Measurements from ENCODE around the gene ANKRD17. TPM values are rescaled to one million over a fixed set of nuclear protein-coding genes. Genes with fewer than 3 reads are reported as not detected.
A peak's percentile ranks its signal among the peaks of the same experiment; 100 is the strongest.

The ANKRD17 gene
- total RNA-seq, 1 experiment from 2014 or later: 32.2 TPM

DNA sequence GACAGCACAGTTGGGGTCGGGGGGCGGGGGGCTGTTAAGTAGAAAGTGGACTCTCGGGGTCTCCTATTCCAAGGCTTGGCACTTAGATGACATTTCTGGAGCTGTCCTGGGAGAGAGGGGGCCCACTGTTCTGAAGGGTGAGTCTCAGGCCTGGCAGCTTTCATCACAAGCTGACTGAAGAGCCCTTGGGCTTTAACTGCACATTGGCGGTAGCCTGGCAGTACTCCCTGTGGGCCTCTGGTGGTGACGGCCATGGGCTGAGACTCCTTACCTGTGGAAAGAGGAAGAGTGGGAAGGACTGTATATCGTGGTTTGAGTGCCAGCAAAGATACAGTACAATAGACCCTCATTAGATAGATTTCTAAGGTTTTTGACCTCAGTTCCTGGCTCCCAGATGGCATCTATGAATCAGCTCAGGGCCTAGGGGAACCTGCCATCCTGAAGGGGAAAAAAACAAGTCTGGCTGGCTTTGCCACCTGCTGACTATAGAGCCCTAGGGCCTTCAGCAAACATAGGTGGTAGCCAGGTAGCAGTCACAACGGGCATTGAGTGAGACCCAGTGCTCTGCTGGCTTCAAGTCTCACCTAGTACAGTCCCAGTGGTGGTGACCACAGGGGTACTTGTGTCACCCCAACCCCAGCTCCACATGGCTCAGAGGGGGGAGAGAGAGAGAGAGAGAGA lies 87.9 kb downstream of the ANKRD17 start:
- no peak for DNase-seq (ENCODE audit: low read depth, low spot score)
- in situ Hi-C loops (cut with HindIII; ENCODE audit: low pct_unique_long_range_greater_than_20kb, low sequenced_read_pairs): no loop called here

DNA sequence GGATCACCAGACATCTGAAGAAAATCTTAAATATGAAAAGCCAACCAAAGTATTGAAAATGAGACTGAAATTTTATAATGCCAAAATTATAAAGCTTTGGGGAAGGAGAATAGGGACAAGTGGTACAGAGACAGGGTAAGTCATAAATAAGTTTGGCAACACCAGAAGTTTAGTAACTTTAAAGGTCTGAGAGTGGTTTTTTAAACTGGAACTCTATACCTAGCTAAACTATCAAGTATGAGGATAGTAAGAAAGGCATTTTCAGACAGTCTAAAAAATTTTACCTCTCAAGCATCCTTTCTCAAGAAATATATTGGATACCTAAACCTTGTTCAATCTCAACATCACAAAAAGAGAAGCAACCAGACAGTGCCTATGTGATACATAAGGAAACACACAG lies 92.4 kb downstream of the ANKRD17 start:
- no peak for DNase-seq (ENCODE audit: low read depth, low spot score)
- in situ Hi-C loops (cut with HindIII; ENCODE audit: low pct_unique_long_range_greater_than_20kb, low sequenced_read_pairs): no loop called here

DNA sequence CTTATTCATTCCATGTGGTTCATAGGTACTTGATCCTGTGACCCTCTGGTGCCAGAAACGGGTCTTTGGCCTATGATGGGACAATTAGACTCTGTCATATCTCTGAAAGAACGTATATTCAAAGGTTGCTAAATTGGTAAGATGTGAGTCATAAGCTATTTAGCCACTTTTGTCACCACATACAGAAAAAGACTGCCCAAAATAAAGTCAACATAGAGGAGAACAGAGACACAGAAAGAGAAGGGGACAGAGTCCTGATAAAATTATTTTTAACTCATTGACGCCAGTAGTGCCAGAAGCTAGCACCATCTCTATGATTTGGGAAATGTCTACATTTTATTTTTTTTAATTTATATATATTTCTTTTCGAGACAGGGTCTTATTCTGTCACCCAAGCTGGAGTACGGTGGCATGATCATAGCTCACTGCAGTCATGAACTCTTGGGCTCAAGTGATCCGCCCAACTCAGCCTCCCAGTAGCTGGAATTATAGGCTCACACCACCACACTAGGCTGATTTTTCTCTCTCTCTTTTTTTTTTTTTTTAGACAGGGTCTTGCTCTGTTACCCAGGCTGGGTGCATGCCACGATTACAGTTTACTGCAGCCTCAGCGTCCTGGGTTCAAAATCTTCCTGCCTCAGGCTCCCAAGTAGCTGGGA lies 96.9 kb downstream of the ANKRD17 start:
- DNase-seq (ENCODE audit: low read depth, low spot score): no peak
- in situ Hi-C loops (cut with HindIII; ENCODE audit: low pct_unique_long_range_greater_than_20kb, low sequenced_read_pairs): no loop called here

DNA sequence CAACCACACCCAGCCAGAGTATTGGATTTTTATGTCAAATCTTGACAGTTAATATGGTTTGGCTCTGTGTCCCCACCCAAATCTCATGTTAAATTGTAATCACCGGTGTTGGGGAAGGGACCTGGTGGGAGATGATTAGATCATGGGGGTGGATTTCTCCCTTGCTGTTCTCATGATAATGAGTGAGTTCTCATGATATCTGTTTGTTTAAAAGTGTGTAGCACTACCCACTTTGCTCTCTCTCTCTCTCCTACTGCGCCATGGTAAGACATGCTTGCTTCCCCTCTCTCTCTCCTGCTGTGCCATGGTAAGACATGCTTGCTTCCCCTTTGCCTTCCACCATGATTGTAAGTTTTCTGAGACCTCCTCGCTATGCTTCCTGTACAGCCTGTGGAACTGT lies 102.2 kb downstream of the ANKRD17 start:
- in situ Hi-C loops (cut with HindIII; ENCODE audit: low pct_unique_long_range_greater_than_20kb, low sequenced_read_pairs): no loop called here

DNA sequence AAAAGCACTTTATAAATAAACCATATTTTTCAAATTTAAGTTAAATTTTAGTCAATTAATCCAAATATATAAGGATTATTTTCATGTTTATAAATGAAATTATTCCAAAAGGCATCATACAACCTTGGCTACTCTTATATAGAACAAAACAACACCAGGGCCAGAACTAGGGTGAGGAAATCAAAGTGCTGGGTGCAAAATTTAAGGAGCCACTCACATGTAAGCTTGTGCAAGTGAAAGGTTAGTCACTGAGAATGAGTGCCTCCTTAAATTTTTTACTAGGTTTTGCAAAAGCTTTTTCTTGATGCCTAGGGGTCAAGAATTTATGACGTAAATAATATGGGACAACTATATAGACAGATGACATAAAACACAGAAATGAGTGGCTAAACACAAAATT lies 105.7 kb downstream of the ANKRD17 start:
- DNase-seq (ENCODE audit: low read depth, low spot score): peak; percentile 1
- in situ Hi-C loops (cut with HindIII; ENCODE audit: low pct_unique_long_range_greater_than_20kb, low sequenced_read_pairs): no loop called here

More for the DNA sequence above, 102.2 kb downstream of the ANKRD17 start:
- DNase-seq (ENCODE audit: low read depth, low spot score): no peak

DNA sequence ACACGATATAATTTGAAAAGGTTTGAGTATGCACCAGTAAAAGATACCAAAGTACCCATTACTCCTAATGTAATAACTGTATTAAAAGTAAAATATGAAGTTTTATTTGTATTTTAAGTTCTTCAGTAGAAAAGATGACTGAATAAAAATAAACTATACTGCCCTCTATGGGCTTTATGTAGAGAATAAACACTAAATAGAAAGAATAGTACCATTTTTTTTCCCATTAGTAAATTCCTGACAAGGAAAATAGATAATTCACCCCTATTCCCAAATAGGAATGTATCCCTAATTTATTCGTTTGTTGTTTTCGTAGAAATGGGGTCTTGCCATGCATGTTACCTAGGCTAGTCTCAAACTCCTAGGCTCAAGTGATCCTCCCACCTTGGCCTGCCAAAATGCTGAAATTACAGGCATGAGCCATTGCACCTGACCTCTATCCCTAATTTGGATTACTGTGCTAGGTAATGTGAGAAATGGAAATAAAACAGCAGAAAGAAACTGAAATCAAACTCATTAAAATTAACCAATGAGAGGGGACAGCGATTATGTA lies 115.5 kb downstream of the ANKRD17 start:
- peak; percentile 7 for DNase-seq (ENCODE audit: low read depth, low spot score)
- in situ Hi-C loops (cut with HindIII; ENCODE audit: low pct_unique_long_range_greater_than_20kb, low sequenced_read_pairs): no loop called here

DNA sequence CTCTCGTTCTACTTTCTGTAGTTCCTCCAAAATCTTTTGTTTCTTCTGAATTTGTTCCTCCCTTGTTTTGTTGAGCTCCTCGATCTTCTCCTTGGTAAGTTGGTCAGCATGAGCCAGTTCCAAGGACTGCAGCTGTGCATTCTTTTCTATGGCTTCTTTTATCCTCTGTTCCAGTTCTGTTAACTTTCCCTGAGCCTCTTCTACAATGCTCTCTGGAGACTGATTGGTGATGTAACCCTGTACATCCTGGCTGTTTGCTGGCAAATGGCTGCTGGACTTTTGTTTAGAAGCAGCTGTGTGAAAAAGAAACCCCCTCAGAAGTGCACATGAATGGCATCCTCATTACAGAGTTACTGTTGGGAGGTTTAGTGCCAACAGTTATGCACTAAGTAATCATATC lies 118.6 kb downstream of the ANKRD17 start:
- in situ Hi-C loops (cut with HindIII; ENCODE audit: low pct_unique_long_range_greater_than_20kb, low sequenced_read_pairs): no loop called here
- DNase-seq (ENCODE audit: low read depth, low spot score): no peak

DNA sequence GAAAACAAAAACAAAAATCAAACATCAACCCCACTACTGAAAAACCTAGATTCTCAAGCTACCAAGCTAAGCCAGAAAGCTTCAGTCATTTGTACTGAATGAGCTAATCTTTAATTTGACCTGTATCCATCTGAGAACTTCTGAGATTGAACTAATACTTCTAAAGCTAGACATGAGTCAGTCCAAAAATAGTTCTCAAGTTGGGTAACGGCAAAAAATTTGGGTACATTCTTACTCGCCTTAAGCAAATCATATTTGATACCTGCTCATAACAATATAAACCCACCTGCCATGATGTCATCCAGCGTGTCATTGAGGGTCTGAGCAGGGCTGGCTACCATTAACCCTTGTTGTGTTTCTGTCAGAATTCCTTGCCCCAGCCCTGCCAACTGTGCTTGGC lies 119.4 kb downstream of the ANKRD17 start:
- in situ Hi-C loops (cut with HindIII; ENCODE audit: low pct_unique_long_range_greater_than_20kb, low sequenced_read_pairs): no loop called here
- no peak for DNase-seq (ENCODE audit: low read depth, low spot score)

DNA sequence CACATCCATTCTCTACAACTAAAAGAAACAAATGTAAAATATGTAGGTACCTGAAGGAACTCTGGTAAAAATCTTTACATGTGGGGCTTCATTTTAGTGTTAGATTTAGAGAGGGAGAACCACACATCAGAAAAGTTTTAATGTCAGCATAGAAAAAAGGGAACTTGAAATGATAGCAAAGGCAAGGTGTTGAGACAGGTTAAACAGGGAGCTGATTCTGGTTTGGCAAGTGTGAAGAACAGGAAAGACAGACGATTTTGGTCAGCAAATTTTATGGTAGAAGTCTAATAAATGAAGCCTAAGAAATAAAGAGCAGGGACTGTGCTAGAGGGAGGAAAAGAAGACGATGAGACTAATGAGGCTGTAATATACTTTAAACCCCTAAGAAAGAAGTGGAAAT lies 121.5 kb downstream of the ANKRD17 start:
- in situ Hi-C loops (cut with HindIII; ENCODE audit: low pct_unique_long_range_greater_than_20kb, low sequenced_read_pairs): no loop called here
- DNase-seq (ENCODE audit: low read depth, low spot score): no peak

DNA sequence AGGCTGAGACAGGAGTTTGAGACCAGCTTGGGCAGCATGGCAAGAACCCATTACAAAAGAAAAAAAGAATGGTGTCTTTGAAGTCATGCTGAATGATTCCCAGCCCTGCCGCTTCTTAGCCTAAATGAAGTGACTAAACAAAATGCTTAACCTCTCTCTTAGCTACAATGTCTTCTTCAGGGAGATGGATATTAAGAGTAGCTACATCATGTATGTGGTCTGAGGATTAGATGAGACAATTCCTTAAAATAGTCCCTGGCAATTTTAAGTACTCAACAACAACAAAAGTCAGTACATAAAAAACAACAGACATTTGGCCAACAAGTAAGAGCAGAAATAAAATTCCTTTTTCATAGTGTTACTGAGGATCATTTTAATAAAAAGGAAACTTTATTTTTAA lies 124.8 kb downstream of the ANKRD17 start:
- in situ Hi-C loops (cut with HindIII; ENCODE audit: low pct_unique_long_range_greater_than_20kb, low sequenced_read_pairs): no loop called here
- no peak for DNase-seq (ENCODE audit: low read depth, low spot score)

DNA sequence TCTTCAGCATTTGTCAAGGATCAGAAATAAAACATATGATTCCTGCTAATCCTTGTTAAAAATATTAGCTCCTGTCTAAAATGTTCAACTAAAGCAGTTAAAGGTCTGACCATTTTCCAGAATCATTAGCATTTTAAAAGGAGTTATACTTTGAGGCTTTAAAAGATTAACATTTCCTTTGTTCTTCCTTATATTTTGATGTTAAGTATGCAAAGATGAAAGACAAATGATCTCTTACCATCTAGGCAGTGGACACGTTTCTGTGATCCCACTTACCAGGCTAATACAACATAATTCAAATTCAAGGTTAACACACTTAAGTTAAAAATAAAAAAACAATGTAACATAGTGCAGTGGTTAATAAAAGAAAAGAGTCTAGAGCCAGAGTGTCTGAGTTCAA lies 127.3 kb downstream of the ANKRD17 start:
- DNase-seq (ENCODE audit: low read depth, low spot score): no peak
- in situ Hi-C loops (cut with HindIII; ENCODE audit: low pct_unique_long_range_greater_than_20kb, low sequenced_read_pairs): no loop called here

DNA sequence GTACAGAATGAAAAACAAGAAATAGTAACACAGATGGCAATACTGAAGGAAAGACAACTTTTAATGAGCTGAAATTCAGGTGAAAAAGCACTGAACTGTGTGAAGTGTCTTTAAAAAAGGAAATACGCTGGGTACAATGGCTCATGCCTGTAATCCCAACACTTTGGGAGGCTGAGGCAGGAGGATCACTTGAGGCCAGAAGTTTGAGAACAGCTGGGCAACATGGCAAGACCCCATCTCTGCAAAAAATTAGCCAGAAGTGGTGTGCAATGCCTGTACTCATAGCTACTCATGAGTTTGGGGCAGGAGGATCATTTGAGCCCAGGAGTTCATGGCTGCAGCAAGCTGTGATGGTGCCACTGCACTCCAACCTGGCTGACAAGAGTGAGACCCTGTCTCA lies 129.3 kb downstream of the ANKRD17 start:
- in situ Hi-C loops (cut with HindIII; ENCODE audit: low pct_unique_long_range_greater_than_20kb, low sequenced_read_pairs): no loop called here
- no peak for DNase-seq (ENCODE audit: low read depth, low spot score)

DNA sequence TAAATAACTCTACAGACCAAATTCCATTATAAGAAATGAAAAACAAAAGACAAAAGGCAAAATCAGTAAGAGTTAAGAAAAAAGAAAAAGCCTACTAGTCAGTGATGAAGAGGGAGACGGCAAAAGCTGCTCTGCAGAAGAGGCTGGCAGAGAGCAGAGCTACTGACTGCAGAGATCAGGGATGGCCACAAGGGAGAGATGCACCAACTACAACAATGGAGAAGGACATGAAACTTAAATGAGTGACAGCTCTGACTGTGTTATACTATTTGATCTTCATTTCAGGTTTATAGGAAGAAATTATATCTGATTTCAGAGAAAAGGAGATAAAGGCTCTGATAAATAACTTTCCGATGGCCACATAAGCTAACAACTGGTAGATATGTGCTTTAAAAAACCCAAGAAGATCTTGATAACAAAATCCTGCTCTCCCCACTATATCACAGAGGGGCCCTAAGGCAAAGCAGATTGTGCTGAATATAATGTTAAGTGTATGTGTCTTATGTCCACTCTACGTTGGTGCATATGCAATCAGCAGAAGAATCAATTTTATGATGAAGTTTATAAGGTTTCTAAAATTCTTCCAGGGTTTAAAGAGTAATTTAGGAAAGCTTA lies 130.7 kb downstream of the ANKRD17 start:
- peak; percentile 49 for DNase-seq (ENCODE audit: low read depth, low spot score)
- in situ Hi-C loops (cut with HindIII; ENCODE audit: low pct_unique_long_range_greater_than_20kb, low sequenced_read_pairs): no loop called here

DNA sequence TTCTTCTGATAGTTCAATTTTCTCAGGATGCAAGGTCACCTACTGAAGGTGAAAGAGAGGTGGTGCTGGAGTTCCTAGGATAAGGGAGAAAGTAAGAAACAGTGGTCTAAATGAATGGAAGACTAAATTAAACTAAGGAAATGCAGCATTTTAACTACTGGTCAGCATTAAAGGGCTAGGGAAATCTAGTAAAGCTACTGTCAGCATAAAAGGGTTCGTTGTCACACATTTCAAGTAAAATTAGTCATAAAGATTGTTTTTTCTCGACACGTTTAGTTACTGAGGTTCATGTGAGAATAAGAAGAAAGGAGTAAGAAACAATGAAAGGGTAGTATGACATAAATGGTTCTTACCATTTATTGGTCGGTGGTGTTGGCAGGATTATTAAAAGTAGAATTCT lies 149.1 kb downstream of the ANKRD17 start:
- in situ Hi-C loops (cut with HindIII; ENCODE audit: low pct_unique_long_range_greater_than_20kb, low sequenced_read_pairs): no loop called here
- DNase-seq (ENCODE audit: low read depth, low spot score): no peak

DNA sequence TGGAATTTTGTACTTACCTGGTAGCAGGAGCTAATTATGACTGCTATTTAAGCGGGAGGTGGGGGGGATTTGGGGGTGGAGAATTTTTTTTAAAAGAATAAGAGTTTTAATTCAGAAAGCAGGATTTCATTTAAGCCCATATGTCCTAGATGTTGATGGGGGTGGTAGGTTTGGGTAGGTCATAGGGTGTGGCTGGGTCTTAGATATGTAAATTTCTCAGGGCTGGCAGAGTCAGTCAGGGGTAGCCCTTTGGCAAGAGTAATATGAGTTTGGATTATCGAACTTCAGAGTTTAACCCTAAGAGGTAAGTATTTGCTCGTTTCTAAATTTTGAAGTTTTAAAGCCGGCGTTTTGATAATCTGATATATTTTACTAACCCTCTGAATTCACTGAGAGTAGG lies 153.9 kb downstream of the ANKRD17 start:
- DNase-seq (ENCODE audit: low read depth, low spot score): no peak
- in situ Hi-C loops (cut with HindIII; ENCODE audit: low pct_unique_long_range_greater_than_20kb, low sequenced_read_pairs): no loop called here

DNA sequence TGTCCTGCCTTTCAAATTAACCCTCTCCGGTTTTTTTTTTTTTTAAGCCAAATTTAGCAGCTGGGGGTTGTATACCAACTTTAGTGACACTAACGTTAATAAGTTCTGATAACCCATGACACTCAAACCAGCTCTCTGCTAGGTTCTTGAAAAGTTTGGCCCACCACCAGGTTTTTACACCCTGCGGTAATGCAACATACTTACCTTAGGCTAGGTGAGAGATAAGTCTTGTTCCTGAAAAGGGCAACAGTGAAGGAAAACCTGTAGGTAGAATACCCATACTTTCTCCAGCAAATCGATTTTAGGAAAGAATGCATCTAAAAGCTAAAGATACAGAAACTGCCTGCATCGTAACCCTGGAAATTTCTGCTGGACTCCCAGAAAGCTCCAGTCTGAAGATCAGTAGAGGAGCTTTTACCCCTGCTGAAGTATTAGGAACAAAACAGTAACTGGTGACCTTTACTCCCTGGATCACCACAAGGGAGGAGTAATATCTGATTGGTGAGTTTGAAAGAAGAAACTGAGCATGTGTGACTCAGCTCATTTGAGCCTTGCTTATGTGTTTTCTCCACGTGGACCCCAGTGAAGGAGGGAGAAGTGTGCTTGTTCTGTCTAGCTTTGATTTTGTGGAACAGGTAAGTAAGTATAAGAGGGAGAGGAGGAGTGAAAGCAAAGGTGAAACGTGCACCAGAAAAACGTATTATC lies 154.6 kb downstream of the ANKRD17 start:
- DNase-seq (ENCODE audit: low read depth, low spot score): peak; percentile 19
- in situ Hi-C loops (cut with HindIII; ENCODE audit: low pct_unique_long_range_greater_than_20kb, low sequenced_read_pairs): no loop called here

DNA sequence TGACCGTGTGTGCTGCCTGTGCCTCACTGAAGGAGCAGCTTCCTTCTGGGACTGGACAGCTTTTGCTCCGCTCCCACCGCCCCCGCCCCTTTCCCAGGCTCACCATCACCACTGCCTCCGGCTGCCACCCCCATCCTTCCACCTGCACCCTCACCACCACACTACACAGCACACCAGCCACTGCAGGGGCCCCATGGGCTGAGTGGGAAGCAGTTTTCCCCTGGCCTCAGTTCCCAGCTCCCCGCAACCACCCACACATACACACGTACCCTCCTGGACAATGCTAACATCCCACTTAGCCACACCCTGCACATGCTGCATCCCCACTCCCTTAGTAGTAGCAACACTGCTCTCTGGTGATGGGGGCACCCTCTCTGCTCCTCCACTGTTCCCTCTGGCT lies 159.5 kb downstream of the ANKRD17 start:
- in situ Hi-C loops (cut with HindIII; ENCODE audit: low pct_unique_long_range_greater_than_20kb, low sequenced_read_pairs): no loop called here
- no peak for DNase-seq (ENCODE audit: low read depth, low spot score)

DNA sequence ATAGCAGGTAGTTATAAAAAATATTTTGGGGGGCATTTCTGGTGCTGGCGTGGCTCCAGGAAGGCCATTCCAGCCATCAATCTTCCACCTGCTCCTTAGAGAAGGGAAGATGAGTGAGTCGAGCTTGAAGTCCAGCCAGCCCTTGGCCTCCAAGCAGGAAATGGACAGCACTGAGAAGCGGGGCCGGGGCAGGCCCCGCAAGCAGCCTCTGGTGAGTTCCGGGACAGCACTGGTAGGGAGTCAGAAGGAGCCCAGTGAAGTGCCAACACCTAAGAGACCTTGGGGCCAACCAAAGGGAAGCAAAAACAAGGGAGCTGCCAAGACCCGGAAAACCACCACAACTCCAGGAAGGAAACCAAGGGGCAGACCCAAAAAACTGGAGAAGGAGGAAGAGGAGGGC lies 159.9 kb downstream of the ANKRD17 start:
- in situ Hi-C loops (cut with HindIII; ENCODE audit: low pct_unique_long_range_greater_than_20kb, low sequenced_read_pairs): no loop called here
- no peak for DNase-seq (ENCODE audit: low read depth, low spot score)

Measured in SK-MEL-5 (cell line).